Keratinocyte (primary cell): ENCODE results near the gene SLF2. TPM values are rescaled to one million over a fixed set of nuclear protein-coding genes. Genes with fewer than 3 reads are reported as not detected.
A peak's percentile ranks its signal among the peaks of the same experiment; 100 is the strongest.

Source experiments
- DNase-seq: peaks from one replicate; pipeline ENCODE4 v3.0.0-alpha.2; 2011; ENCODE audit warnings: low read depth, missing footprints, low spot score
- FAIRE-seq: peaks from 2 replicates; lab custom pipeline; 2011; peaks lifted over from hg19 to GRCh38; lab: Jason Lieb, UNC
- H2AFZ ChIP-seq: 2 replicates; pipeline ENCODE4 v1.6.0; 2012; ENCODE audit warnings: low read length, control low read depth, inconsistent platforms; ENCODE audit not compliant: control insufficient read depth
- H3K27ac ChIP-seq: 2 replicates; pipeline ENCODE4 v1.5.1; 2011; ENCODE audit warnings: low read length; ENCODE audit not compliant: control insufficient read depth, insufficient read depth
- H3K27me3 ChIP-seq: 3 replicates; pipeline ENCODE4 v1.6.0; 2011; ENCODE audit warnings: low read length; ENCODE audit not compliant: control insufficient read depth, insufficient read depth; ENCODE audit errors: extremely low read depth
- H3K36me3 ChIP-seq, 2 experiments: 2 replicates in 1 of 2; 3 replicates in 1 of 2; pipeline ENCODE4 v1.5.1; 2011; ENCODE audit warnings: low read length in 2 of 2, mild to moderate bottlenecking in 1 of 2; ENCODE audit not compliant: control insufficient read depth in 2 of 2, insufficient read depth in 2 of 2; ENCODE audit errors: extremely low read depth in 1 of 2
- H3K4me1 ChIP-seq: 3 replicates; pipeline ENCODE4 v1.5.1; 2011; ENCODE audit warnings: low read length; ENCODE audit not compliant: control insufficient read depth, insufficient read depth; ENCODE audit errors: extremely low read depth
- H3K4me2 ChIP-seq: 3 replicates; pipeline ENCODE4 v1.6.0; 2011; ENCODE audit warnings: low read depth, low read length; ENCODE audit not compliant: control insufficient read depth, insufficient read depth; ENCODE audit errors: extremely low read depth
- H3K4me3 ChIP-seq, 3 experiments: fragments of 200-600 bp in 1 of 3; sonication (generic) in 1 of 3; 2 replicates in 2 of 3; 3 replicates in 1 of 3; pipeline ENCODE4 v1.5.1; 2011 to 2016; ENCODE audit warnings: low read length in 3 of 3, mild to moderate bottlenecking in 3 of 3, control low read depth in 2 of 3, inconsistent platforms in 1 of 3, low read depth in 1 of 3, mixed read lengths in 1 of 3, mixed run types in 1 of 3, moderate library complexity in 1 of 3; ENCODE audit not compliant: control insufficient read depth in 2 of 3, insufficient read depth in 2 of 3; ENCODE audit errors: extremely low read depth in 1 of 3
- H3K79me2 ChIP-seq: 2 replicates; pipeline ENCODE4 v1.6.0; 2012; ENCODE audit warnings: low read length; ENCODE audit not compliant: control insufficient read depth, insufficient read depth
- H3K9ac ChIP-seq: 3 replicates; pipeline ENCODE4 v1.6.0; 2011; ENCODE audit warnings: low read length; ENCODE audit not compliant: control insufficient read depth, insufficient read depth; ENCODE audit errors: extremely low read depth
- H3K9me1 ChIP-seq: 3 replicates; pipeline ENCODE4 v1.6.0; 2011; ENCODE audit warnings: low read length; ENCODE audit not compliant: control insufficient read depth, insufficient read depth; ENCODE audit errors: extremely low read depth
- H3K9me3 ChIP-seq: 2 replicates; pipeline ENCODE4 v1.5.1; 2012; ENCODE audit warnings: low read depth, low read length; ENCODE audit not compliant: control insufficient read depth
- H4K20me1 ChIP-seq: 3 replicates; pipeline ENCODE4 v1.6.0; 2011; ENCODE audit warnings: low read length; ENCODE audit not compliant: control insufficient read depth, insufficient read depth; ENCODE audit errors: extremely low read depth
- CTCF ChIP-seq, 3 experiments: IDR thresholded peaks in 1 of 3; conservative IDR thresholded peaks in 1 of 3; optimal IDR thresholded peaks in 1 of 3; 2 replicates in 2 of 3; 3 replicates in 1 of 3; pipeline versions ENCODE3 to v1.5.1; 2011; ENCODE audit warnings: low read length in 3 of 3, mild to moderate bottlenecking in 3 of 3, moderate library complexity in 2 of 3, control low read depth in 1 of 3, inconsistent platforms in 1 of 3; ENCODE audit not compliant: insufficient read depth in 2 of 3; ENCODE audit errors: extremely low read depth in 1 of 3
- EZH2 ChIP-seq: IDR thresholded peaks from one replicate; pipeline ENCODE4 v1.6.1; 2012; ENCODE audit warnings: inconsistent platforms, mild to moderate bottlenecking, low read length, moderate library complexity
- dilution Hi-C: fragments of 300-500 bp; cut with MboI; formaldehyde crosslinking; loops from one replicate; pipeline ENCODE4 v1.7.0; 2020; ENCODE audit warnings: low sequenced_read_pairs; ENCODE audit not compliant: extremely low pct_ligation_motif_present
- polyA plus RNA-seq, 5 experiments: library from polyadenylated mRNA; depleted of rRNA in 3 of 5; stranded (reverse) in 3 of 5; stranded (forward) in 1 of 5; unstranded in 1 of 5; fragments of >200 nt; gene quantifications; 1 replicate in 1 of 5; 2 replicates in 3 of 5; 3 replicates in 1 of 5; pipeline versions ENCODE4 v1.2.1 to v1.2.3, GENCODE V29; 2011 to 2012; ENCODE audit warnings: missing spikeins in 2 of 5, low read depth in 1 of 5, low replicate concordance in 1 of 5

The SLF2 gene
- polyA plus RNA-seq, 1 donor (not counting 4 experiments of a cell fraction or from before 2014, with no cell fraction given), result 7.1 TPM

- dilution Hi-C loops, result no loop called here
- no peaks in the 10 kb centered on the region for H3K27me3 ChIP-seq
- H3K4me1 ChIP-seq, result no peaks in the 10 kb centered on the region
- no peaks in the 10 kb centered on the region for H4K20me1 ChIP-seq
- peaks cover 2% of the 10 kb centered on the region for H3K9me1 ChIP-seq
- DNase-seq (no peak), FAIRE-seq (no peak)
- H3K36me3 ChIP-seq, result no peaks in the 10 kb centered on the region
- H3K9ac ChIP-seq, result peak overlapping the region; percentile 25
- no peak overlapping the region for H3K27ac ChIP-seq
- peak overlapping the region; percentile 80 for H2AFZ ChIP-seq
- H3K4me2 ChIP-seq, result peak overlapping the region; percentile 65
- no peak for TF ChIP-seq EZH2
- no peak for TF ChIP-seq CTCF (optimal IDR thresholded peaks at IDR 0.05 in 1 of 3, IDR thresholded peaks at IDR 0.05 in 1 of 3, conservative IDR thresholded peaks at IDR 0.05 in 1 of 3; ENCODE audit: extremely low read depth in 1 of 3, insufficient read depth in 2 of 3, low read length in 3 of 3)
- peak overlapping the region; percentile 37 to 66 (median 56) for H3K4me3 ChIP-seq
- no peaks in the 10 kb centered on the region for H3K79me2 ChIP-seq
- H3K9me3 ChIP-seq, result no peaks in the 10 kb centered on the region
These were observed 56.1 kb downstream of the SLF2 start for GRCh38 chr10:100968863-100969186.

GRCh38 chr10:100969187-100970075 lies 56.7 kb downstream of the SLF2 start, which contains the start of gene SEMA4G:
Gene SEMA4G, plus strand, starts transcription at chr10:100969504. Its CDS starts 3,409 bp downstream, at chr10:100972913.
- FAIRE-seq (no peak), DNase-seq (no peak)
- no peaks in the 10 kb centered on the region for H4K20me1 ChIP-seq
- H3K9me3 ChIP-seq, result no peaks in the 10 kb centered on the region
- H3K4me1 ChIP-seq, result no peaks in the 10 kb centered on the region
- peak within 1 kb of the TSS; percentile 65 for H3K4me2 ChIP-seq
- H3K27me3 ChIP-seq, result no peaks in the 10 kb centered on the region
- H2AFZ ChIP-seq, result peak within 1 kb of the TSS; percentile 80
- dilution Hi-C loops, result no loop called here
- peaks cover 2% of the 10 kb centered on the region for H3K9me1 ChIP-seq
- no peak within 1 kb of the TSS for H3K27ac ChIP-seq
- H3K4me3 ChIP-seq, result peak within 1 kb of the TSS; percentile 37 to 66 (median 56)
- peak within 1 kb of the TSS; percentile 25 for H3K9ac ChIP-seq
- no peaks in the 10 kb centered on the region for H3K79me2 ChIP-seq
- no peaks in the 10 kb centered on the region for H3K36me3 ChIP-seq
- TF ChIP-seq CTCF (optimal IDR thresholded peaks at IDR 0.05 in 1 of 3, IDR thresholded peaks at IDR 0.05 in 1 of 3, conservative IDR thresholded peaks at IDR 0.05 in 1 of 3; ENCODE audit: extremely low read depth in 1 of 3, insufficient read depth in 2 of 3, low read length in 3 of 3), result peak; percentile 59 to 85 (median 75)
- TF ChIP-seq EZH2, result peak; percentile 37
